HS-27A (cell line): ENCODE results near the gene MUC4.

Experiments
- DNase-seq: peaks from one replicate; pipeline ENCODE4 v3.0.0-alpha.2; 2012; ENCODE audit warnings: low read depth, missing footprints

MUC4 gene

DNA sequence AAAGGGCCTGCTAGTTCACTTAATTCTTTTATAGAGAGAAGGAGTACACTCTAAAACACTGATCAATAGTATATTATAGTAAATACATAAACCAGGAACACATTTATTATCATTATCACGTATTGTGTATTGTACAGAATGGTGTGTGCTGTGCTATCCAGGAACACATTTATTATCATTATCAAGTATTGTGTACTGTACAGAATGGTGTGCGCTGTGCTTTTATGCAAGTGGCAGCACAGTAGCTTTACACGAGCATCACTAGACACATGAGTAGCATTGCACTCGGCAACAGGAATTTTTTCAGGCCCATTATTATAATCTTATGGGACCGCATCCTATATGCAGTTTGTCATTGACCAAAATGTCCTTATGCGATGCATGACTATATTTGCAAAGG, 111.9 kb downstream of the MUC4 start:
- DNase-seq, result no peak

DNA sequence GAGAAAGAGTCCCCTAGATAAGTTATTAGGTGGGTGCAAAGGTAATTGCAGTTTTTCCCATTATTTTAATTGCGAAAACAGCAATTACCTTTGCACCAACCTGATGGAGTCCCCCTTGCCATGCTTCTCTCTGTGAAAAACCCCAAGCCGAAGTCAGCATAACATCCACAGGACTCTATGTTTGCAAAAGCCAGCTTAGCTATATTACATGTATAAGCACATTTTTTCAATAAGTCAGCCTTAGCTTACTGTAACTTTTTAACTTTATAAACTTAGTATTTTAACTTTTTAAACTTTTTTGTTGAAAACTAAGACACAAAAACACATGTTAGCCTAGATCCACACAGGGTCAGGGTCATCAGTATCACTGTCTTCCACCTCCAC, 112.3 kb downstream of the MUC4 start:
- DNase-seq, result no peak

DNA sequence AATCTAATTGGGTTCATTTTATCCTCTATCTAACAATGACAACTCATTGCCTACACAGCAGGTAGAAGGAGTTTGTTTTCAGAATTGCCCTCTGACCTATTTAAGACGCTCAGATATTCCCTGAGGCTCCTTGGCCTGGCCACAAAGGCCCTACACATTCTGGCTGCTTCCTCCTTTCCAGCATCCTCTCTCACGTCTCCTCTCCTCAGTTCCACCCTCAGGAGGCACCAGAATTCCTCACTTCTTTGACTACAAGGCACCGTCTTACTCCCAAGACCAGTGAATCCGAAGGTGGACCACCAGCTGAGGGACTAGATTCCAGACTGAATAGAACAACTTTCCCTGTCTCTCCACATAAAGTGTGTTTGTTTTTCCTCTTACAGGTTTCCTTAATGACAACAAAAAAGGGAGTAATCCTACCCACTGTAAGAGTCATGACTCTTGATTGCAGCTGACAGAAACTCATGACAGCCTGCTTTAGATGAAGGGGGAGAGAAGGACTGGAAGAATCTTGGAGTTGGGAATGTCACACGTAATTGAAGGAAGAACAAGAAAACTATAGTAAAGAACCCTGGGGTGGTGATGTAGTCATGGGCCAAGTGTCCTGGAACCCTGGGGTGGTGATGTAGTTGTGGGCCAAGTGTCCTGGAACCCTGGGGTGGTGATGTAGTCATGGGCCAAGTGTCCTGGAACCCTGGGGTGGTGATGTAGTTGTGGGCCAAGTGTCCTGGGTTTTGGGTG, 112.9 kb downstream of the MUC4 start:
- no peak for DNase-seq

DNA sequence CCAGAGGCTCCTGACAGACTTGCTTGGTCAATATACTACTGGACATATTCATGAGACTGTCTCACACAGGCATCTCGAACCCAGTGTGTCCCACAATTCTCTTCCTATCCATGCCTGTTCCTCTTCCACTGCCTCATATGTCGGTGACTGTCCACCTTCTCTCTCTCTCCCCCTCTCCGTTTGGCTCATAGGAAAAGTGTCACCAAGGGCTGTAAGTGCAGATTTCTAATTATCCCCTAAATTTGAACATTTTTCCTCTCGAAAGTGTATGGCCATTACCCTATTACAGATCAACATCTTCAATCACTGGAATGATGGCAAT, 113.4 kb downstream of the MUC4 start:
- DNase-seq, result no peak

DNA sequence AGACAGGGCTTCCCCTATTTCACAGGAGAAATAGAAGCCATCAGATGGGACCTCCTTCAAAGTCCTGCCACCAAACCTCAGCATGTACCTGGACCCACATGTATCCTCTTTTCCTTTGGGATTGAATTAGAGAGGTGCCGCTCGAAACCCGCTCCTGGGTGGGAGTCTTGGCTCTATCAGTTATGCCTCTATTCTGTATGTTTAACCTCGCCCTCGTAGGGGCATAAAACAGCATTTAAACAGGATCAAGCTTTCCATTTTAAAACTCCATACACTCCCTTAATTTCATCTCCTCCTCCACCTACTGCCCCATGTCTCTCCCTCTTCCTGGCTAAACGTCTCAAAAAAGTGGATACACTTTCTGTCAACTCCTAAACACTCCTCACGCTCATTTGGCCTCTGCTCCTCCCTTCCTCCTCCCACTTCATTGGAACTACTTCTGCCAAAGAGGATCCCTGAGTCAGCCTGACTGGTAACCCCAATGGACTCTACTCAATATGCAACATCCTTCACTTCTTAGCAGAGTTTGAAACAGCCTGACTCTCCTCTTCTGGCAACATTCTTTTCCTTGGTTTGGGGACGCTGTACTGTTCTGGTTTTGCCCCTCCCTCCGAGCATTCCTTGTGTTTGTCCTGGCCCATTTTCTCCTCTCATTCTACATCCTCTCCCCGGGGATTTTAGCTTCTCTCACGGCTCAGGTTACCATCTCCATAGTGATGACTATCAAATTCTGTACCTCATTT, 114.0 kb downstream of the MUC4 start:
- DNase-seq, result peak; percentile 38
